AG10803 (cell line): Measurements from ENCODE around the gene APP.

Experiments
- DNase-seq: peaks from one replicate; pipeline ENCODE4 v3.0.0; 2010; ENCODE audit warnings: low read depth
- H3K4me3 ChIP-seq: 2 replicates; pipeline ENCODE4 v1.5.1; 2011; ENCODE audit warnings: mild to moderate bottlenecking, low read length, control low read depth
- CTCF ChIP-seq: conservative IDR thresholded peaks from 2 replicates; pipeline ENCODE4 v1.5.1; 2011; ENCODE audit warnings: mild to moderate bottlenecking, low read length, control low read depth, inconsistent platforms

APP gene

GRCh38 chr21:26049803-26050202 lies 120.8 kb downstream of the APP start:
- no peak overlapping the region for H3K4me3 ChIP-seq
- TF ChIP-seq CTCF: no peak
- no peak for DNase-seq

- no peak overlapping the region for H3K4me3 ChIP-seq
- DNase-seq: no peak
- no peak for TF ChIP-seq CTCF
These were observed 123.1 kb downstream of the APP start for GRCh38 chr21:26047279-26047967.

GRCh38 chr21:26043891-26044290 lies 126.7 kb downstream of the APP start:
- H3K4me3 ChIP-seq: no peak overlapping the region
- DNase-seq: peak; percentile 16
- TF ChIP-seq CTCF: no peak

DNA sequence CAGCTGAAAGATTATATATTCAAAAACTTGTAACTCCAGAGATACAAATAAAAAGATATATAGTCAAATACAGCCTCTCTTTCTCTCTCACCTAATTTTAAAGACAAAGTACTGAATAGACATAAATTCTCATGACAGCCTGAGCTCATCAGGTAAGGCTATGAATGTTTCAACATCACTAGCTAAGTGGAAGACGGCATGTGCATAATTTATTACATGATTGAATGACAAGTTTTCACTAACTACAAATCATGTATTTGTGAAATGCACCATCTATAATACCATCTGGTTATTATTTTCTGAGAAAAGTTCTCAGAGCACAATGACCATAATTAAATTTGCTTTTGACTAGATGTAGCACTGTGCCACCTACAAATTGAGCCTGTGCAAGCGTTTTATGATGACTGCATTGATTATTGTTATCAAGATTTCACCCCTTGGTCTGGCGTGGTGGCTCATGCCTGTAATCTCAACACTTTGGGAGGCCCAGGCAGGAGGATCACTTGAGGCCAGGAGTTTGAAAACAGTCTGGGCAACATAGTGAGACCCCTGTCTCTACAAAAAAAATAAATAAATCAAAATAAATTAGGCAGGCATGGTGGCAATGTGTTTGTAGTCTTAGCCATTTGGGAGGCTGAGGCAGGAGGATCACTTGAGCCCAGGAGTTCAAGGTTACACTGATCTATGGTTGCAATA lies 128.2 kb downstream of the APP start:
- no peak for DNase-seq
- no peak for TF ChIP-seq CTCF
- H3K4me3 ChIP-seq: no peak overlapping the region

GRCh38 chr21:26041431-26042180 lies 129.0 kb downstream of the APP start:
- peak; percentile 60 for DNase-seq
- TF ChIP-seq CTCF: no peak
- no peak overlapping the region for H3K4me3 ChIP-seq

DNA sequence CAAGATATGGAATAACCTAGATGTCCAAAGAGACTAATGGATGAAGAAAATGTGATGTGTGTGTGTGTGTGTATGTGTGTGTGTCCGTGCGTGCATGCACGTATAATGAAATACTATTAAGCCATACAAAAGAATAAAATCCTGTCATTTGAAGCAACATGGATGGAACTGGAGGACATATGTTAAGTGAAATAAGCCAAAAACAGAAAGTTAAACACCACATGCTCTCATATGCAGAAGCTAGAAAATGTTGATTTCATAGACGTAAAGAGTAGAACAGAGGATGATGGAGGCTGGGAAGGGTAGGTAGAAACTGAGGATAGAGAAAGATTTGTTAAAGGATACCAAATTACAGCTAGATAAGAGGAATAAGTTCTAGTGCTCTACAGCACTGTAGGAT lies 133.7 kb downstream of the APP start:
- no peak for TF ChIP-seq CTCF

More for the DNA sequence above, 133.7 kb downstream of the APP start:
- no peak for DNase-seq
- H3K4me3 ChIP-seq: no peak overlapping the region
